Hematopoietic multipotent progenitor cell treated with erythropoietin and hydrocortisone succinate and interleukin-3 and kit ligand, for 4 days (in vitro differentiated cells): ENCODE results near the gene SHQ1.
"Not testable (repeated sequence)": the region's sequence is repeated elsewhere in the genome, so short reads cannot be mapped to it uniquely, and the experiment has no call there.

Experiments used
- DNase-seq: peaks from one replicate; pipeline ENCODE4 v3.0.0-alpha.2; 2015

The SHQ1 gene

DNA sequence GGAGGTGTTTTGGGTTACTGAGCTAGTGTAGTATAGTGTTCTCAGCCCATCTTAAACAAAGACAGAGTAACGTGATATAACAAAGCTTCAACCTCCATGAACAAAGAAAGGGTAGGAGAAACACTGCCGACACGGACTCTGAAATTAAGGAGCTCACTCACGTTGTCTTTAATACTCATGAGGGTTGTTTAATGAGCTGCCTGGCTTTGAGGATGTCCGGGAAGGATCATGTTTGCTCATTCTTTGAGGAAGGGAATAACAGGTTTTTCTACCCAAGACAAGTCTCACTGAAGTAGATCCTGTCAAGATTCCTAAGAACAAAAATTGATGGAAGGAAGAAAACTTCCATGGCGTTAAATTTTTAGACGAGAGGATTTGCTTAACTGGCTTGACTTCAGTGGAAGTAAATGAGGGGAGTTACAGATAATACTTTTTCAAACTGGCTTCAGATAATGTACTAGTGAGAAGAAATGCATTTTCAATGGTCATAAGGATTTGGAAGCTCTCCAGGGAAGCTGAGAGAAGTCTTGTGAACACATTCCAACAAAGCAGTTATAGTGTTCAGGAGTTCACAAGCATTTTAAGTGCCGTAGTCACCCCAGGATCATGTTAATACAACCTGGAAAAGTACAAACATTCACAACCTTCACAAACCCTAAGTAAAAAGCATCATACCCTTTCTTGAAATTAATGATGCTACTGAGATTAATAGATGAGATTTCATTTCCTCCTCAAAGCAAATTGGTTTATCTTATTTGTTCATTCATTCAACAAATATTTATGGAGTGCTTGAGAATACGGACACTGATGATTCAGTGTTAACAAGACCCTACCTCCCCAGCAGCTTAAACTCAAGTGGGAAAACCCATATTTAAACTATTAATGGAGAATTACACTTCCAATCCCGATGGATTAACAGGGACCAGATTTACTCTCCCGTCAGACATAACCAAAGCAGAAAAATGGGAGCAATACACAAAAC, 101.5 kb downstream of the SHQ1 start:
- no peak for DNase-seq

DNA sequence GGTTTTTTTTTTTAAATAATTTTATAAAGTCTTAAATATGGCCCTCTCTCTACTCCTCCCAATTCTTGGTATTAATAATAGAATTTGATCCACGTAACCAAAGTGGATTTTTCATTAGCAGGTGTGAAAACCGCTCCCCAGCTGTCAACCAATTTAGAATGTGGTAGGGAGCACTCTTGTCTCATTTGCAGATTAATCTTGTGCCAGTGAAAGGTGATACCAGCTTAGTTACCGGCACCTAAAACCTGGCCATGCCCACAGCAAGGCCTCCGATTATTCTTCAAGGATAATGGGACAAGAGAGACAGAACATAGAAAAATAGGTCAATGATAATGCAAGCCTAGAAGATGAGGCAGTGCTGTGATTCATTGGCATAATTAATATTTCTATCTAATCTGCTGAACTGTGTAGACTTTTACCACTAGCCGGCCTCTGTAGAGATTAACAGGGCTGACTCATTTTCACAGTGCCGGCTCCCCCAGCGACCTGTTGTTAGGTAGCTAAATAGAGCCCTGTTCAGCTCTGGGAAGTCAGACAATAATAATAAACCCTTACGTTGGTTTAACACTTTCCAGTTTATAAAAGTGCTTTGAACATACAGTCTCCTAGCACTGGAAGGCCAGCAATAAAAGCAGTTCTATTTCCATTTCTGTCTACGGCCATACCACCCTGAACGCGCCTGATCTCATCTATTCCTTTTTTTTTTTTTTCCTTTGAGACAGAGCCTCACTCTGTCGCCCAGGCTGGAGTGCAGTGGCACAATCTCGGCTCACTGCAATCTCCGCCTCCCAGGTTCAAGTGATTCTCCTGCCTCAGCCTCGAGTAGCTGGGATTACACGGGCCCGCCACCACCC, 102.9 kb downstream of the SHQ1 start:
- no peak for DNase-seq

DNA sequence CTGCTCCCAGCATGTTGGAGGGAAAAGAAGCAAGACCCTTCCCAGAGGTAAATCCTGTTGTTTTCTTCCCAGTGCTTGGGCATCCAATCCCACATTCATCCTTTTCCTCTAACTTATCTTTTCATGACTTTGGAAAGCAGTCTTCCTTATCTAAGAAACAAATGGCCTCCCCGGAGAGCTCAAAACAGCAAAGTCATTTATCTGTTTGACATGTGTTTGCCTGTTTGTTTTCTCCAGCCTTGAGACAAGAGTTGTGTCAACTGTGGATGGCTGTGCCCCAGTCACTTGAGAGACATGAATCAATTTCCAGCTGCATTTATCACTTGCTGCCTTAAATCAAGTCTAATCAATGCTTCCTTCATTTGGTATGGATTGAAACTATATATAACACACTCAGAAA, 103.9 kb downstream of the SHQ1 start:
- peak; percentile 74 for DNase-seq

DNA sequence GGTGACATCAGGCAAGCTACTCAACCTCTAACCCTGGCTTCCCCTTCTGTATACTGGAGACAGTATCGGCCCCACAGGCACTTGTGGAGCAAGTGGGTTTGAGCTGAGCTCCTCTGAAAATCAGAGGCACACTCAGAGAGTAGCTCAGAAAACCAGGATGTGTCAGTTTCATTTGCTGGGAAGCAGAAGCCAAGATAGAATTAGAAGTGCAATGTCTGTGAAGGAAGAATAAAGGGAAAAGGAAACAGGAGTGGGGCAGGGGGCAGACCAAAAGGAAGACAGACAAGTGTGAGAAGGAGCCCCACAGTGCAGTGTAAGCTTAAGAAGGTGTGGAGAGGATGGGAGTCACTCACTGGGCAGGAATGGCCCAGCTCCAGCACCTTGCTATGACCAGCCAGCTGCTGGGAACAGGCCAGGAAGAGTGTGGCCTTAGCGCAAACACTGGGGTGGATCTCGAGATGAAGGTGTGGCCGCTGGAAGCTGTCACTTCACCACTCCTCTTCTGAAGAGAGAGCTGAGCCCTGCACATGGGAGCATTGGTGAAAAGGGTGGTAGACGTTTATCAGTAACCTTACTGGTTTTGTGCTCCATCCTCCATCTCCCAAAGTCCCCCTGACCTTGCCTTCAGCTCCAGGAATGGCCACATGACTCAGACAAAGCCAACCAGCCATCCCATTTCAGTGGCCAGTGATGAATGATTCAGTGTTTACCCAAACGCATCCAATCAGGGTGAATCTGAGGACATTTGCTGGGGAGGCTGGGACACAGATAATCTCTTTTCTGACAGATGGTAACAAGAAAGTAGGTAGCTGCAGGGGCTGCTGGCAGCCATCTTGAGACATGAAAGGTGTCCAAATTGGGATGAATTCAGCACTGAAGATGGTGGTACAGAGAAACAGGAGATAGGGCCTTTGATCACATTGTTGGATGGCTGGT, 108.4 kb downstream of the SHQ1 start:
- DNase-seq: no peak

DNA sequence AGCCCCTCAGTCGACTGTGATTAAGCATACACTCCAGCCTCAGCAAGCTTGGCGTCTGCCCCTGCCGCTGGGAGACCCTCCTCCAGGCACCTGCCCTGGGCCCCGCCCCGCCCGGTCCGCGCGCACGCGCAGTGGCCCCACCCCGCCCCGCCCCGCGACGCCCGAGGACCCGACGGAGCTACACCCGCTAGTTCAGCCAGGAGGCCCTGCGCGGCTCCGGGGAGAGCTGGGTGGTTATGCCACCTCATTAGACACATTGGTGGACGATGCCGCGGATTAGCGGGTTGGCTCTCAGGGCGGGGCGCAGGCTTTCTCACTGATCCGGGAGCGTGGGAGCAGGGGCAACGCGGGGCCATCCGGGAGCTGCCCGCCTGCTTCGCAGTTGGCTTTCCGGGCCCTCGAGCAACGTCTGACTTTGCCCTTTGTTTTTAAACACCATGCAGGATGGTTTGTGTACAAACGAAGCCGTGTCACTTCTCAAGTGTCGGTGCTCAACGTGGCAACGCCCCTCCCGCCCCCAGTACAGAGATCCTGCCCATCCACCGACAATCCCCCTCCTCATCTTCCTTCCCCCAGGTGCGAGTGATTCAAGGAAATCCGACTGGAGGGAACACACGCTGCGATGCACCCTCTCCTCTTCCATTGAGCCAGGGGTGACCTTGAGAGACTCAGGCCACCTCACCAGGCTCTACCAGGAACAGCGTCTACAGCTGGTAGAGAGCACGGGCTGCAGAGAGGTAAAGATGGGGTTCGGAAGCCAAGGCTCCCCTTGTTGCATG, 109.3 kb downstream of the SHQ1 start:
- peak; percentile 78 for DNase-seq

DNA sequence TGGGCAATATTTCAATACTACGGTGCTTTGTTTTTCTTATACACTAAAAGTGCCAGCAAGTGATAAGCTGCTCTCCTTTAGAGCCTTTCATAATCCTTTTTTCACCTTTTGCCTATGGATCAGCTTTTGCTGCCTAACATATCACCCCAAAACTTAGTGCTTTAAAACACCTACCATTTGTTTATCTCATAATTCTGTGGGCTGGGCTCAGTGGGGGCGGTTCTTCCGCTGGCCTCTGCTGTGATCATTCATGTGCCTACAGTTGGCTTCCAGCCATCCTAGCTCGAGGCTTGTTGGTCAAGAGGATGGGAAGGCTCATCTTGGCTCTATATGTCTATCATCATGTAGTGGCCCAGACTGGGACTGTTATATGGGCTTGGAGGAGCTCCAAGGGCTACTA, 113.2 kb downstream of the SHQ1 start:
- DNase-seq: not testable (repeated sequence)

DNA sequence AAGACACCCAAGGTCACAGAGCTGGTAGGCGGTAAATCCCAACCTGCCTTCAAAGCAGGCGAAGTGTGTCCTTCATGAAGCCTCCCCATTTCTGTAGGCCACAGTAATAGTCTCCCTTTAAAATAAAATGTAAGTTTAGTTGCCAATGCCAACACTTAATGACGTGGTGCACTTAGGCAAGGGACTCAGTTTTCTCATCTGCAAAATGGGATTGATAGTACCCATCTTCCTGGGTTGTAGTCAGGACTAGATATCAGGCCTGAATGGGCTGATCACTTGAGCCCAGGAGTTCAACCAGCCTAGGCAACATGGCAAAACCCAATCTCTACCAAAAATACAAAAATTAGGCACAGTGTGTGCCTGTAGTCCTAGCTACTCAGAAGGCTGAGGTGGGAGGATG, 114.6 kb downstream of the SHQ1 start:
- DNase-seq: no peak

DNA sequence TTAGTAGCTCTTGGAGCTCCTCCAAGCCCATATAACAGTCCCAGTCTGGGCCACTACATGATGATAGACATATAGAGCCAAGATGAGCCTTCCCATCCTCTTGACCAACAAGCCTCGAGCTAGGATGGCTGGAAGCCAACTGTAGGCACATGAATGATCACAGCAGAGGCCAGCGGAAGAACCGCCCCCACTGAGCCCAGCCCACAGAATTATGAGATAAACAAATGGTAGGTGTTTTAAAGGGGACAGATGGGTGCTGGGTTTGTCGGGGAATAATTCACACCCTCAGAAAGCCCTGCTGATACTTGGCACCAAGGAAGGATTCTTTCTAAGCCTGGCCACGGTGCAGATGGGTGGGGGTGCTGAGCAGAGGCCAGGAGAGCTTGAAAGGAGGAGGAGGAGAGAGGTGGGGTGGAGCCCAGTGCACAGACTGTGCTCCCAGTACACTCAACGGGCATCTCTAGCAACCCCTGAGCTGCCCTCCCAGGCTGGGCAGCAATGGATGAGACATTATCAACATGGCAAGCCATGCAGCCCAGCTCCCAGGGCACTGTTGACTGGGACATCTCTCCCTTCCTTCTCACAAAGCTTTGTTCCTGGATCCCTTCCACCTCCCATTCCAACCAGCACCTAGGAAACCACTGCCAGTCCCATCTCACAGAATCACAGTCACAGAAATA, 115.4 kb downstream of the SHQ1 start:
- DNase-seq: not testable (repeated sequence)

DNA sequence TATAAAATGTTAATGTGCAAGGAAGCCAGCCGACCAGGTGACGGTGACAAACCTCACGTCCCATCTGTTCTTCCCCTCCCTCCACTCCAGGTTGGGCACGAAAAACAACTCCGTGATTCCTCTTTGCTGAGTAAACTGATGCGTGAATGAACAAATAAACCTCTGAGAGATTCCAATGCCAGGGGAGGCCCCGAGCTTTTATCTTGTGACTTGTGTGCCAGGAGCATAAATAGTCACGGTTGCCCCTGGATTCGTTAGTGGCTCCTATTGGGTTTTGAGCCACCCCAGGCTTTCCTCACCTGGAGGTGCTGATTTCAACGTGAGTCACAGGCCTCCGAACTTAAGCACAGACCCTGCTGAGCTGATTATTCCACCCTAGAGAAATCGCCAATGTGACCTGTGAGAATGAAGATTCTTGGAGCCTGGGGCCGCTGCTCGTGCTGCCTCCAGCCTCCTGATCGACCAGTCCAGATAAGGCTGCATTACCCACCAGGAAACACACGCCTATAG, 119.2 kb downstream of the SHQ1 start:
- no peak for DNase-seq

DNA sequence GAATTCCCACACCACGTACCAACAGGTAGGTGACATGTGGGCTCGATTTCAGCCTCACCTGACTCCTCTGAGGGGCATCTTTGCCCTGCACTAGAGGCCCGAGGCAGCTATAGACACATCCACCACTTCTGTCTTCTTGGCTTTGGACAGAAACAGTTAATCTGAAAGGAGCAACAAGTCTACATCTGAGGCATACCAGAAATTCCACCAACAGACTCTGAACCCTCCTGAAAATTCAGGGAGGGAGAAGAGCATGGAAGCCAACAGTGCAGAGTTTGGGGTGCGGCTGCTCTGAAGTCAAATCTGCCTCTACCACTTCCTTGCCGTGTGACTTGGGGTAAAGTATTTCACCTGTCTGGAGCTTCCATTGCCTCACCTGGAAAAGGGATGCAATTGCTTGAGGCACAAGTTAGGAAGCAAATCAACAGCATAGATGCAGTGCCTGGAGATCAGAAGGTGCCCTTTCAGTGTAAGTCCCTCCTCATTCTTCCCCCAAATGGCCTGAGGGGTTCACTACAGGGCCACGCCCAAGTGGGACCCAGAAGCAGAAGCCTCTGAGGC, 119.8 kb downstream of the SHQ1 start:
- DNase-seq: no peak

DNA sequence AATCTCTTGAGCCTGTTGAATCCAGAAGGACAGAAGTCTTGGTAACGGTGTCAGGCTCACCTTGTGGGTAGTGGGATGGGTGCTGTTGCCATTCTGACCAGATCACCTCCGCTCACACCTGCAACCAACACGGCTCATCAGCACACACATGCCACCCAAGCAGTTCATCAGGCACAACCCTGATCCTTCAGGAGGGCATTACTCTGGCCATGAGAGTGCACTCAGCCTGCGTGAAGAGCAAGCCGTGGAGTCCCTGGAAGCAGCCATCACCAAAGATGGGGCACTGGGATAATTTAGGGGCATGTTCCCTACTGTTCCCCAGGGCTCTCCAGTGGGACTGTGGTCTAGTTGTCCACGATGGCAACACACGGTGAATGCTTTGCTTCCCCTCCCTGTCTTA, 120.5 kb downstream of the SHQ1 start:
- no peak for DNase-seq

DNA sequence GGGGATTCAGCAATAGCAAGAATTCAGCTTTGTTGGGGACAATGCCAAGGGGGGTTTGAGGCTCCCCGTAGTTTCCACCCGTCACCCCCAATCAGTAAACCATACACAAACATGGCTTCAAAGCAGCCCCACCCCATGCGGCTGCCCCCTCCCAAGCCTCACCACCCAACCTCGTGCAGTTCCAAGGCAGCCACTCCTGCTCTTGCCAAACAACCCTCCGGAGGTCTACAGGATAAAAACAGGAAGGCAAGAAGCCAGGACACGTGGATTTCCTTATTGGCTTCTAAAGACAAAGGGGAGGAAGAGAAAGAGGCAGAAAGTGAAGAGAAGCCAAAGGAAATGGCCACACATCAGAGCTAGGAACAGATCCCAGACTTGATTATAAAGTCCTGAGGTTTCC, 121.1 kb downstream of the SHQ1 start:
- no peak for DNase-seq

DNA sequence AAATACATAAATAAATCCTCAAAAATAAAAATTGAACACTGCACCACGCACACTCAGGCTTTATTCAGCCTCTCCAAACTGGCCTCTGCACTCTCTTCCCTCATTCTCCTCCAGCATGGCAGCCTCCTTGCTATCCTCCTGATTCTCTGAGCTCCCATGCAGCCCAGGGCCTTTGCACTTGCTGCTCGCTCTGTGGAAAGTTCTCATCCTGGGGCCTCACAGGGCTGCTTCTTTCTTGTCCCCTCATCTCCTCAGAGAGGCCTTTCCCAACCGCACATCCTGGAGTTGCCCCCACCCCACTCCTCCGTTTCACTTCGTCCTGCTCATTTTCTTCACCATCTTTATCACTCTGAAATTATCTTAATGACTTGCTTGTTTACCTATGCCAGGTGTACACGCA, 123.0 kb downstream of the SHQ1 start:
- DNase-seq: no peak

DNA sequence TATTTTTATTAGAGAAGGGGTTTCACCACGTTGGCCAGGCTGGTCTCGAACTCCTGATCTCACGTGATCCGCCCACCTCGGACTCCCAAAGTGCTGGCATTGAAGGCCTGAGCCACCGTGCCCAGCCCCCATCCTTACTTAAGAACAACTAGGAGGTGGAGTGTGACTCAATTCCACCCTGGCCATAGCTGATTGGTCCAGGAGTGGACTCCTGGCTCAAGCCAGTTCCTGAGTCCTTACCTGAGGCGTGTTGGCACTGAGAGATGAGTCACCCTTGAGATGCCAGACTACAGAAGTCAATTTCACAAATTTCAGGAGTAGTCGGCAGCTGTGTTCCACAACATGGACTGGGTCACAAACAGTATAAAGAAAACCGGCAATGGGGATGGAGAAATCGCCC, 124.2 kb downstream of the SHQ1 start:
- no peak for DNase-seq

DNA sequence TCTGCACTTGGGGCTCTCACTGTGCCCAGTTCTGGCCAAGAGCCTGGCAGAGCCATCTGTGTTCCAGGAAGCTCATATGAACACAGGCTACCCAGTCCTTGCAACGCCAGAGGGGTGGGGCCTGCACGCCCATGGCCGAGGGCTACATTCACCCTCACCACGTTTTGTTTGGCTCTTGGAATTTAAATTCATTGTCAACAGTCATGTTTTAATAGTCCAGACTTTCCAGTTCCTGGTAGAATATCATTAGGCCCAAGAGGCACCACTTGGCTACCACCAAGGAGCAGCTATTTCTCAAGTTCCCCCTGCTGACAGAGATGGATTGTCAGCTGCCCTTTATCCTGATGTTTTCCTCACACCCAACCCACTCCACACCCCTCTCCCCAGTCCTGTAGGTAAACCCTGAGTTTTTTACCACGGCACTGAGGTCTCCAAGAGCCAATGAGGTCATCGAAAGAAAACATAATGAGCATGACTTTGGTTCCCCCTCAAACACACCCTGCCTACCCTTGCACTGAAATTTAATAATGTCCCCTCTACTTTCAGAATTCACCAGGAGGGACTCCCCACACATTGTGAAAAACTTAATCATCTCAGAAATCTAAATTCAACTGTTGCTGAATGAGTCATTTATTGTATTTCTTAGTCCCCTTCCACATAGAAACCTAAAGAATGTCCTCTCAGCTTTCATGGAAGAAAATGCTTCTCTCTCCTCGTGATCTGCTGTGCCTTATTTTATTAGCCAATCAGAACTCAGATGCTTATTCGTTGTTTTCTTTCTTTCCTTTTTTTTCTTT, 125.1 kb downstream of the SHQ1 start:
- DNase-seq: no peak

DNA sequence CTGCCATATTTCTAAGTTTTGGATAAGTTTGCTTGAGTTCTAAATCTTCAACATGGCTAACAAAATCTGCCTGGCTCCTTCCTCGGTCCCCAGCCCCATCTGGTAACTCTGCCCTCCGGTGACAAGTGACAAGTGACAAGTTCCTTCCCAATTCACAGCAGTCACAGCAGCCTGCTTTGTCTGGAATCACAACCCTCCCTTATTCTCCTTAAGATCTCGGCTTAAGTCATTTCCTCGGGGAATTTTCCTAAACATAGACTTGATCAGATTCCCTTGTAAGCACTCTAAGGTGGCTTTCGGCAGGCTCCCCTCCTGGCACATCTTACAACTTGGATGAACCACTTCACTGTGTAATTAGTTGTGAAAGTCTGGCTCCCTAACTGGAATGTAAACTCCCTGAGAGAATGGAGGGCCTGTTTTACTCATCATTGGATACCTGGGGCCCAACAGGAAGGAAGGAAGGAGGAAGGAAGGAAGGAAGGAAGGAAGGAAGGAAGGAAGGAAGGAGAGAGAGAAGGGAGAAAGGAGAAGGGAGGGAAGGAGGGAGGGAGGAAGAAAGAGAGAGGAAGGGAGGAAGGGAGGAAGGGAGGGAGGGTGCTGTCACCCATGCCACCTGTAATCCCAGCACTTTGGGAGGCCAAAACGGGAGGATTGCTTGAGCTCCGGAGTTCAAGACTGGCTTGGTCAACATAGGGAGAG, 126.4 kb downstream of the SHQ1 start:
- no peak for DNase-seq

DNA sequence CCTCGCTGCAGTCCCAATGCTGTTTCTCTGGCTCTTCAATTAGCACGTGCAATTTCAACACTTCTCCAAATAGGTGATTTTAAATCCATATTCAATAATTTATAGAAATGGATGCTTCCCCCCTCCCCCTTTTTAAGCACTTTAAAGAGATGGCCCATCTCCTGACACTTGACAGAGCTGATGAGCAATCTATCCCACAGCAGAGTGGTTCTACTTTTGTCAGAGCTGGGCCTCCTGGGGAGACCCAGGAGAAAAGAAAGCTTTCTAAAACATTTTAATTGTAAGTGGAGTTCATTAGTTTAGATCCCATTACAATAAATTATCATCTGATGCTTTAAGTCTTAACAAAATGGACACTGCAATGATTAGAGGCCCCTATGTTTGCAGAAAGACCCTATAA, 127.7 kb downstream of the SHQ1 start:
- no peak for DNase-seq

DNA sequence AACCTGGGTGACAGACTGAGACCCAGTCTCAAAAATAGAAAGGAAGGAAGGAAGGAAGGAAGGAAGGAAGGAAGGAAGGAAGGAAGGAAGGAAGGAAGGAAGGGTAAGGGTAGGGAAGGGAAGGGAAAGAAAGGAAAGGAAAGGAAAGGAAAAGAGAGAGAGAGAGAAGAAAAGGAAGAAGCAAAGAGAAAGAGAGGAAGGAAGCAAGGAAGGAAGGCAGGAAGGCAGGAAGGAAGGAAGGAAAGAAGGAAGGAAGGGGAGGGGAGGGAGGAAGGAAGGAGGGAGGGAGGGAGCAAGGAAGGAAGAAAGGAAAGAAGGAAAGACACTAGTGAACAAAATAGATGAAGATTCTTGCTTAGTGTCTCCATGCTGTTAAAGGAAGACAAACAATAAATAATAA, 129.1 kb downstream of the SHQ1 start:
- no peak for DNase-seq

DNA sequence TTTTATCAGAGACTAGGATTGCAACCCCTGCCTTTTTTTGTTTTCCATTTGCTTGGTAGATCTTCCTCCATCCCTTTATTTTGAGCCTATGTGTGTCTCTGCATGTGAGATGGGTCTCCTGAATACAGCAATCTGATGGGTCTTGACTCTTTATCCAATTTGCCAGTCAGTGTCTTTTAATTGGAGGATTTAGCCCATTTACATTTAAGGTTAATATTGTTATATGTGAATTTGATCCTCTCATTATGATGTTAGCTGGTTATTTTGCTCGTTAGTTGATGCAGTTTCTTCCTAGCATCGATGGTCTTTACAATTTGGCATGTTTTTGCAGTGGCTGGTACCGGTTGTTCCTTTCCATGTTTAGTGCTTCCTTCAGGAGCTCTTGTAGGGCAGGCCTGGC, 134.1 kb downstream of the SHQ1 start:
- DNase-seq: not testable (repeated sequence)
